GM12878 (cell line): Measurements from ENCODE around the gene KRI1. TPM values are rescaled to one million over a fixed set of nuclear protein-coding genes. Genes with fewer than 3 reads are reported as not detected.
A peak's percentile ranks its signal among the peaks of the same experiment; 100 is the strongest.

Source experiments
- ATAC-seq: fragments of 200-7000 bp; cut with Tn5 transposase; 3 replicates; pipeline ENCODE4 v1.9.1; 2020; ENCODE audit warnings: mild to moderate bottlenecking, moderate library complexity
- BruUV-seq: library from RNA; stranded (reverse); fragments of 400-500 nt; replicated peaks from 2 replicates; lab custom pipeline; 2021; lab: Mats Ljungman, UMichigan
- CTCF ChIA-PET: fragments of 300-600 bp; sonication (Branson Sonifier 250); formaldehyde crosslinking; extraction: SDS; loops from one replicate; lab custom pipeline; 2021; ENCODE audit warnings: inconsistent platforms; lab: Yijun Ruan, JAX
- POLR2A ChIA-PET: fragments of 350-600 bp; formaldehyde crosslinking; extraction: SDS; loops from one replicate; lab custom pipeline; 2021; ENCODE audit warnings: inconsistent platforms; lab: Charles Lee
- RAD21 ChIA-PET: fragments of 300-600 bp; sonication (Branson Sonifier 250); formaldehyde crosslinking; loops from one replicate; lab custom pipeline; 2023; ENCODE audit warnings: antibody characterized with exemption; ENCODE audit not compliant: unreplicated experiment; lab: Charles Lee
- SMC1A ChIA-PET: fragments of 300-600 bp; sonication (Branson Sonifier 250); formaldehyde crosslinking; loops from one replicate; lab custom pipeline; 2023; ENCODE audit not compliant: unreplicated experiment, uncharacterized antibody; lab: Charles Lee
- DNase-seq: peaks from one replicate; pipeline ENCODE4 v3.0.0-alpha.2; 2011; ENCODE audit warnings: low read depth, low spot score
- FAIRE-seq: peaks from 3 replicates; lab custom pipeline; 2011; peaks lifted over from hg19 to GRCh38; lab: Jason Lieb, UNC
- H2AFZ ChIP-seq: 2 replicates; pipeline ENCODE4 v1.6.0; 2011; ENCODE audit warnings: low read depth, low read length, control low read depth; ENCODE audit not compliant: control insufficient read depth
- H3K27ac ChIP-seq: 2 replicates; pipeline ENCODE4 v1.5.1; 2011; ENCODE audit warnings: control low read depth; ENCODE audit not compliant: control insufficient read depth, insufficient read depth
- H3K27me3 ChIP-seq, 2 experiments: replicated peaks in 1 of 2; 2 replicates each; pipeline versions ENCODE4 v1.6.0 to v1.6.1; 2011; ENCODE audit warnings: low read length in 1 of 2; ENCODE audit not compliant: control insufficient read depth in 2 of 2, insufficient read depth in 2 of 2
- H3K36me3 ChIP-seq, 2 experiments: 2 replicates each; pipeline ENCODE4 v1.5.1; 2011; ENCODE audit warnings: low read length in 1 of 2; ENCODE audit not compliant: control insufficient read depth in 2 of 2, insufficient read depth in 2 of 2
- H3K4me1 ChIP-seq: 2 replicates; pipeline ENCODE4 v1.6.1; 2011; ENCODE audit warnings: mild to moderate bottlenecking, low read length, moderate library complexity, mixed read lengths; ENCODE audit not compliant: control insufficient read depth, insufficient read depth
- H3K4me2 ChIP-seq: 2 replicates; pipeline ENCODE4 v1.6.0; 2011; ENCODE audit warnings: control low read depth; ENCODE audit not compliant: control insufficient read depth, insufficient read depth
- H3K4me3 ChIP-seq: fragments of 200-600 bp; sonication (generic); 2 replicates; pipeline ENCODE4 v1.5.1; 2016
- H3K79me2 ChIP-seq: 2 replicates; pipeline ENCODE4 v1.6.0; 2011; ENCODE audit warnings: low read length; ENCODE audit not compliant: control insufficient read depth, insufficient read depth
- H3K9ac ChIP-seq: 2 replicates; pipeline ENCODE4 v1.8.0; 2011; ENCODE audit warnings: low read length, control low read depth, mixed read lengths; ENCODE audit not compliant: control insufficient read depth, insufficient read depth
- H3K9me3 ChIP-seq: replicated peaks from 3 replicates; pipeline ENCODE4 v1.5.1; 2011; ENCODE audit warnings: mild to moderate bottlenecking, low read length; ENCODE audit not compliant: control insufficient read depth, insufficient read depth
- H4K20me1 ChIP-seq: 2 replicates; pipeline ENCODE4 v1.6.0; 2011; ENCODE audit not compliant: control insufficient read depth, insufficient read depth
- BHLHE40 ChIP-seq, 2 experiments: fragments of 450-650 bp in 1 of 2; IDR thresholded peaks; 2 replicates each; pipeline ENCODE4 v1.6.1; 2011 to 2017; ENCODE audit warnings: low read depth in 2 of 2, borderline replicate concordance in 1 of 2, improper control_type of control experiment in 1 of 2, low read length in 1 of 2, mild to moderate bottlenecking in 1 of 2
- MYC ChIP-seq: IDR thresholded peaks from 2 replicates; pipeline ENCODE4 v1.6.1; 2011; ENCODE audit warnings: mild to moderate bottlenecking, low read length, moderate library complexity, inconsistent platforms; ENCODE audit not compliant: insufficient read depth, insufficient replicate concordance, insufficient read length, severe bottlenecking
- RAD21 ChIP-seq: IDR thresholded peaks from 2 replicates; pipeline ENCODE4 v1.6.1; 2011; ENCODE audit warnings: mild to moderate bottlenecking, low read depth, low read length, moderate library complexity; ENCODE audit not compliant: insufficient read depth
- SMARCA5 ChIP-seq: fragments of 450-650 bp; IDR thresholded peaks from 2 replicates; pipeline ENCODE4 v1.6.1; 2017; ENCODE audit warnings: mild to moderate bottlenecking
- SMC3 ChIP-seq: IDR thresholded peaks from 2 replicates; pipeline ENCODE4 v1.6.1; 2011; ENCODE audit warnings: low read length, improper control_type of control experiment, borderline replicate concordance
- SREBF2 ChIP-seq: IDR thresholded peaks from 2 replicates; pipeline ENCODE4 v1.6.1; 2012; ENCODE audit warnings: mild to moderate bottlenecking, low read length
- TCF7 ChIP-seq: IDR thresholded peaks from 2 replicates; pipeline ENCODE4 v1.6.1; 2014; ENCODE audit warnings: antibody characterized with exemption, borderline replicate concordance
- YY1 ChIP-seq: IDR thresholded peaks from 2 replicates; pipeline ENCODE4 v1.6.1; 2011; ENCODE audit warnings: low read depth, mild to moderate bottlenecking, low read length
- WGBS: methylation state at CpG from one replicate; pipeline ENCODE4 v1.1.6; 2016; ENCODE audit warnings: low lambda C conversion rate; ENCODE audit not compliant: insufficient replicate concordance, insufficient coverage; ENCODE audit errors: missing lambda C conversion rate; 5-methylcytosine and 5-hydroxymethylcytosine counted together
- in situ Hi-C: fragments of 300-500 bp; cut with MboI; formaldehyde crosslinking; loops from 9 replicates; pipeline ENCODE4 v1.14.3; 2018; ENCODE audit warnings: mixed read lengths
- intact Hi-C: fragments of 100-400 bp; cut with micrococcal nuclease; formaldehyde crosslinking; loops from one replicate; pipeline ENCODE4 v1.14.2; 2022; ENCODE audit not compliant: unreplicated experiment
- polyA plus RNA-seq, 11 experiments: library from polyadenylated mRNA; depleted of rRNA in 4 of 11; unstranded in 6 of 11; stranded (reverse) in 5 of 11; fragments of >200 nt; fragmentation: Nextera tagmentation in 4 of 11; fragmentation: Illumina TruSeq in 1 of 11; extraction: Ambion mirVana in 4 of 11; extraction: Trizol in 1 of 11; gene quantifications; 1 replicate in 1 of 11; 2 replicates in 10 of 11; pipeline versions ENCODE4 v1.2.1 to v1.2.3, GENCODE V29; 2011 to 2016; ENCODE audit warnings: inconsistent platforms in 2 of 11, missing spikeins in 2 of 11, low read depth in 1 of 11
- total RNA-seq, 4 experiments: library from RNA; depleted of rRNA in 3 of 4; stranded (reverse); fragments of >200 nt in 3 of 4; fragmentation: Illumina TruSeq in 1 of 4; extraction: Trizol in 1 of 4; gene quantifications; 2 replicates each; pipeline versions ENCODE4 v1.2.1 to v1.2.3, GENCODE V29; 2013 to 2021
- TF ChIP-seq, protein P1 (sequence below): IDR thresholded peaks from 2 replicates; pipeline ENCODE4 v1.6.1; 2011; ENCODE audit warnings: low read depth, mild to moderate bottlenecking, low read length, moderate library complexity, borderline replicate concordance; ENCODE audit errors: extremely low read depth
- TF ChIP-seq, protein P2 (sequence below): fragments of 450-650 bp; IDR thresholded peaks from 2 replicates; pipeline ENCODE4 v1.6.1; 2017; ENCODE audit warnings: mild to moderate bottlenecking
- TF ChIP-seq, protein P3 (sequence below): fragments of 450-650 bp; IDR thresholded peaks from 2 replicates; pipeline ENCODE4 v1.6.1; 2016; ENCODE audit warnings: mild to moderate bottlenecking
- TF ChIP-seq, protein P4 (sequence below), 3 experiments: IDR thresholded peaks in 2 of 3; conservative IDR thresholded peaks in 1 of 3; 2 replicates each; pipeline ENCODE4 v1.5.1; 2011; ENCODE audit warnings: low read depth in 3 of 3, low read length in 3 of 3, mild to moderate bottlenecking in 3 of 3, control low read depth in 2 of 3, moderate library complexity in 2 of 3, inconsistent platforms in 1 of 3, mixed read lengths in 1 of 3; ENCODE audit not compliant: control insufficient read depth in 2 of 3, insufficient read depth in 1 of 3; ENCODE audit errors: extremely low read depth in 1 of 3

Gene KRI1
- total and polyA plus RNA-seq, 10 of the 15 experiments (the other 5 are each of a cell fraction or from before 2014, with no cell fraction given) = 0.98 to 42.5 (median 24.7) TPM

DNA sequence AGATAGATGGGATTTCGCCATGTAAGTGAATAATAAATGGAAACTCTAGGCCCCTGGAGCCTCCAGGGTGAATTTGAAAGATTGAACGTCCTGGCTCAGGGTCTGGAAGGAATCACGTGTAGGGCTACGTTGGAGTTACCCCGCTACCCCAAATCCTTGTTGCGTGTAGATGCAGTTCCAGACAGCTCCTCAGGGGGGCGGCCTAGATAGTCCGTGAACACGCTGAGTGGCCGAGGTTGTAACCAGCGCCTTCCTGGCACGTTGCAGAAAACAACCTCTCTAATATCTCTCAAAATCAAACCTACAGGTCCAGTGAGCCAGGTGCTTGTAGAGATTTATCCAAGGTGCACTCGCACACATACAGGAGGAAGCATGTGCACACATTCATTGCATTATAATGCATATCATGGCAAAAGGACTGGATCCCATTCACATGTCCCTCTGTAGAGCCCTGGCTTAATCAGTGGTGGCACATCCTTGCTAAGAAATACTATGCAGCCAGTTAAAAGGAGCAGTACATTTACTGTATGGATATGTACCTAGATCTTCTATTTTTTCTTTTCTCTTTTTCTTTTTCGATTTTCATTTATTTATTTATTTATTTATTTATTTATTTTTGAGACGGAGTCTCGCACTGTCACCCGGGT lies 60.1 kb downstream of the KRI1 start:
- intact Hi-C loops = loop anchor here (10.0 kb wide), 1 partner anchor 101 kb away; the partner anchor contains the start of gene CDC37
- Histone ChIP-seq H3K27ac (no peak overlapping the region), H2AFZ (no peak overlapping the region), H3K4me2 (no peak overlapping the region), H3K79me2 (peaks cover 19% of the 10 kb centered on the region), H3K36me3 (no peaks in the 10 kb centered on the region), H3K9me3 (no peaks in the 10 kb centered on the region), H3K4me1 (peaks cover 16% of the 10 kb centered on the region), H4K20me1 (no peaks in the 10 kb centered on the region), H3K9ac (no peak overlapping the region), H3K27me3 (no peaks in the 10 kb centered on the region; a peak in 1 of 4 replicates), H3K4me3 (no peak overlapping the region)
- 0 out of 3 replicates have a peak, but pooled peaks have one; percentile 3 for ATAC-seq
- in situ Hi-C loops = no loop called here
- TF ChIP-seq BHLHE40 (IDR thresholded peaks at IDR 0.05; ENCODE audit: borderline replicate concordance in 1 of 2, low read depth in 2 of 2, low read length in 1 of 2) = peak in 1 of 2 experiments; percentile 52; a peak in 1 of 4 replicates
- TF ChIP-seq SMARCA5 = 0 out of 2 replicates have a peak, but pooled peaks have one; percentile 26
- peak; percentile 26; the same call in 1 of the 2 replicates for TF ChIP-seq SMC3
- TF ChIP-seq, protein P1, sequence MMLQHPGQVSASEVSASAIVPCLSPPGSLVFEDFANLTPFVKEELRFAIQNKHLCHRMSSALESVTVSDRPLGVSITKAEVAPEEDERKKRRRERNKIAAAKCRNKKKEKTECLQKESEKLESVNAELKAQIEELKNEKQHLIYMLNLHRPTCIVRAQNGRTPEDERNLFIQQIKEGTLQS = no peak
- no peak for TF ChIP-seq TCF7
- TF ChIP-seq, protein P2, sequence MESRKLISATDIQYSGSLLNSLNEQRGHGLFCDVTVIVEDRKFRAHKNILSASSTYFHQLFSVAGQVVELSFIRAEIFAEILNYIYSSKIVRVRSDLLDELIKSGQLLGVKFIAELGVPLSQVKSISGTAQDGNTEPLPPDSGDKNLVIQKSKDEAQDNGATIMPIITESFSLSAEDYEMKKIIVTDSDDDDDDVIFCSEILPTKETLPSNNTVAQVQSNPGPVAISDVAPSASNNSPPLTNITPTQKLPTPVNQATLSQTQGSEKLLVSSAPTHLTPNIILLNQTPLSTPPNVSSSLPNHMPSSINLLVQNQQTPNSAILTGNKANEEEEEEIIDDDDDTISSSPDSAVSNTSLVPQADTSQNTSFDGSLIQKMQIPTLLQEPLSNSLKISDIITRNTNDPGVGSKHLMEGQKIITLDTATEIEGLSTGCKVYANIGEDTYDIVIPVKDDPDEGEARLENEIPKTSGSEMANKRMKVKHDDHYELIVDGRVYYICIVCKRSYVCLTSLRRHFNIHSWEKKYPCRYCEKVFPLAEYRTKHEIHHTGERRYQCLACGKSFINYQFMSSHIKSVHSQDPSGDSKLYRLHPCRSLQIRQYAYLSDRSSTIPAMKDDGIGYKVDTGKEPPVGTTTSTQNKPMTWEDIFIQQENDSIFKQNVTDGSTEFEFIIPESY = peak; percentile 82; the same call in 1 of the 2 replicates
- TF ChIP-seq MYC = peak; percentile 27
- TF ChIP-seq, protein P3, sequence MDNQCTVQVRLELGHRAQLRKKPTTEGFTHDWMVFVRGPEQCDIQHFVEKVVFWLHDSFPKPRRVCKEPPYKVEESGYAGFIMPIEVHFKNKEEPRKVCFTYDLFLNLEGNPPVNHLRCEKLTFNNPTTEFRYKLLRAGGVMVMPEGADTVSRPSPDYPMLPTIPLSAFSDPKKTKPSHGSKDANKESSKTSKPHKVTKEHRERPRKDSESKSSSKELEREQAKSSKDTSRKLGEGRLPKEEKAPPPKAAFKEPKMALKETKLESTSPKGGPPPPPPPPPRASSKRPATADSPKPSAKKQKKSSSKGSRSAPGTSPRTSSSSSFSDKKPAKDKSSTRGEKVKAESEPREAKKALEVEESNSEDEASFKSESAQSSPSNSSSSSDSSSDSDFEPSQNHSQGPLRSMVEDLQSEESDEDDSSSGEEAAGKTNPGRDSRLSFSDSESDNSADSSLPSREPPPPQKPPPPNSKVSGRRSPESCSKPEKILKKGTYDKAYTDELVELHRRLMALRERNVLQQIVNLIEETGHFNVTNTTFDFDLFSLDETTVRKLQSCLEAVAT = 0 out of 2 replicates have a peak, but pooled peaks have one; percentile 43
- 0 out of 2 replicates have a peak, but pooled peaks have one; percentile 16 for TF ChIP-seq YY1
- TF ChIP-seq RAD21 = peak; percentile 52
- no peak for TF ChIP-seq SREBF2
- TF ChIP-seq, protein P4, sequence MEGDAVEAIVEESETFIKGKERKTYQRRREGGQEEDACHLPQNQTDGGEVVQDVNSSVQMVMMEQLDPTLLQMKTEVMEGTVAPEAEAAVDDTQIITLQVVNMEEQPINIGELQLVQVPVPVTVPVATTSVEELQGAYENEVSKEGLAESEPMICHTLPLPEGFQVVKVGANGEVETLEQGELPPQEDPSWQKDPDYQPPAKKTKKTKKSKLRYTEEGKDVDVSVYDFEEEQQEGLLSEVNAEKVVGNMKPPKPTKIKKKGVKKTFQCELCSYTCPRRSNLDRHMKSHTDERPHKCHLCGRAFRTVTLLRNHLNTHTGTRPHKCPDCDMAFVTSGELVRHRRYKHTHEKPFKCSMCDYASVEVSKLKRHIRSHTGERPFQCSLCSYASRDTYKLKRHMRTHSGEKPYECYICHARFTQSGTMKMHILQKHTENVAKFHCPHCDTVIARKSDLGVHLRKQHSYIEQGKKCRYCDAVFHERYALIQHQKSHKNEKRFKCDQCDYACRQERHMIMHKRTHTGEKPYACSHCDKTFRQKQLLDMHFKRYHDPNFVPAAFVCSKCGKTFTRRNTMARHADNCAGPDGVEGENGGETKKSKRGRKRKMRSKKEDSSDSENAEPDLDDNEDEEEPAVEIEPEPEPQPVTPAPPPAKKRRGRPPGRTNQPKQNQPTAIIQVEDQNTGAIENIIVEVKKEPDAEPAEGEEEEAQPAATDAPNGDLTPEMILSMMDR (IDR thresholded peaks at IDR 0.05 in 2 of 3, conservative IDR thresholded peaks at IDR 0.05 in 1 of 3; ENCODE audit: control insufficient read depth in 2 of 3, extremely low read depth in 1 of 3, insufficient read depth in 1 of 3, low read depth in 3 of 3, low read length in 3 of 3) = peak; percentile 65 to 84 (median 83)
- no peak for DNase-seq
- ChIA-PET RAD21 (interaction anchor here (1.0 kb wide), 1 partner anchor 62 kb away, joined by 3 read pairs; no protein-coding TSS in a partner anchor), CTCF (interaction anchor here (0.6 to 2.0 kb wide), 12 partner anchors 12 to 196 kb away, joined by 3 to 9 read pairs (median 4); partner anchors contain the start of genes QTRT1 and S1PR5), POLR2A (interaction anchor here (0.6 kb wide), 2 partner anchors 70 to 93 kb away, joined by 3 read pairs; no protein-coding TSS in a partner anchor), SMC1A (no interaction called here)
- FAIRE-seq = peak; percentile 27
- 39% methylated on average over 17 of the region's 17 CpGs for WGBS
- no TSS peak for BruUV-seq
